ENCODE measurements around the gene LPP.
"Not testable (repeated sequence)": the region's sequence is repeated elsewhere in the genome, so short reads cannot be mapped to it uniquely, and the experiment has no call there.

The LPP gene

GRCh38 chr3:188407158-188407880 is 253.4 kb downstream of the LPP start:
- DNase-seq: no peak

GRCh38 chr3:188408831-188409230 is 254.9 kb downstream of the LPP start:
- DNase-seq: no peak

GRCh38 chr3:188411750-188412149 is 257.8 kb downstream of the LPP start:
- no peak for DNase-seq

- DNase-seq: no peak
These were observed 261.2 kb downstream of the LPP start for GRCh38 chr3:188415196-188415595.

- no peak for DNase-seq
These were observed 262.1 kb downstream of the LPP start for GRCh38 chr3:188416041-188416440.

GRCh38 chr3:188417271-188417696 is 263.3 kb downstream of the LPP start:
- no peak for DNase-seq

GRCh38 chr3:188417766-188418165 is 263.8 kb downstream of the LPP start:
- no peak for DNase-seq

- no peak for DNase-seq
These were observed 267.3 kb downstream of the LPP start for GRCh38 chr3:188421151-188421821.

- DNase-seq: no peak
These were observed 268.0 kb downstream of the LPP start for GRCh38 chr3:188421836-188422540.

DNA sequence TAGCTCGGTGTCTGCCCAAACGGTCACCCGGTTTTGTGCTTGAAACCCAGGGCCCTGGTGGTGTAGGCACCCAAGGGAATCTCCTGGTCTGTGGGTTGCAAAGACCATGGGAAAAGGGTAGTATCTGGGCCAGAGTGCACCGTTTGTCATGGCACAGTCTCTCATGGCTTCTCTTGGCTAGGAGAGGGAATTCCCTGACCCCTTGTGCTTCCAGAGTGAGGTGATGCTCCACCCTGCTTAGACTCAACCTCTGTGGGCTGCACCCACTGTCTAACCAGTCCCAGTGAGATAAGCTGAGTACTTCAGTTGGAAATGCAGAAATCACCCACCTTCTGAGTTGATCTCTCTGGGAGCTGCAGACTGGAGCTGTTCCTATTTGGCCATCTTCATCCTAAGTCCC is 274.0 kb downstream of the LPP start:
- DNase-seq: not testable (repeated sequence)

- DNase-seq: no peak
These were observed 277.1 kb downstream of the LPP start for GRCh38 chr3:188431040-188431439.

DNA sequence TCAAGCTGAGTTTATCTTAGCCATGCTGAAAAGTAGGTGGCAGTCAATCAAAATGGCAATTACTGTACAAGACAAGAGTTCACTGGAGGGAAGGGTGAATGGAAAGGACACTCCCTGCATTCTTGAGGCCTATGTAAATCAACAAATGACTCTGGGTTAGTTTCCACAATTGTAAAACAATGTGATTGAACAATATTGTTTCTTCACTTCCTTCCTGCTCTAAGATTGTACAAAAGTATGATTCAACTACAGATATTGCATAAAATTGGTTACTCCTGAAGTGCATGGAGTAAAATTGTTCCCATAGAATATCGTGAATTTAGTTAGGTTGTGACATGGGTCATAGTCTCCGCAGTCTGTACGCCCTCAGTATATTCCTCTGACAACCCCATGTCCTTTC is 277.6 kb downstream of the LPP start:
- no peak for DNase-seq

- DNase-seq: no peak
These were observed 279.0 kb downstream of the LPP start for GRCh38 chr3:188432802-188433520.

DNA sequence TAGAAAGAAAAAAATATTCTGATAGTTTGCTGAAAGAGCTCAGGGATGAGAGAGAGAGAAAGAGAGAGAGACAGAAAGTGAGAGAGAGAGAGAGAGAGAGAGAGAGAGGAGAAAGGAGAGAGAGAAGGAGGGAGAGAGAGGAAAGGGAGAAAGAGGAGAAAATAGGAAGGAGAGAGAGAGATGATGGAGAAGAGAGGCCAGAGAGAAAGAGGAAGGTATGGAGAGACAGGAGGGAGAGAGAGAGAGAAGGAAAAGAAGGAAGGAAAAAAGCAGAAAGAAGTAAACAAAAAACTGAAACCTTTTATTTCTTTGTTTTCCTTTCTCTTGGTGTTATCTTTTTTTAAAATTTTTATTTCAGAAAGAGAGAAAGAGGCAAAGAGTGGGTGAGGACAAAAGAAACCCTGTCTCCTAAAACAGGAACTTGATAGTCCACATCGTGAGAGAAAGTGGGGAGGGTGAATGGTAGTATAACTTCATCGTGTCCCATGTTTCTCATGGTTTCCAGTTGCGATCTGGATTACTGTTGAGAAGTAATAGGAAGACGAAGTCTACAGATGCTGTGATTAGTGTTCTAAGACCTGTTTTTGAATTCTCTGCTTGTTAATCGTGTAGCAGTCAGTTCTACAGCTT is 279.7 kb downstream of the LPP start:
- DNase-seq: no peak

DNA sequence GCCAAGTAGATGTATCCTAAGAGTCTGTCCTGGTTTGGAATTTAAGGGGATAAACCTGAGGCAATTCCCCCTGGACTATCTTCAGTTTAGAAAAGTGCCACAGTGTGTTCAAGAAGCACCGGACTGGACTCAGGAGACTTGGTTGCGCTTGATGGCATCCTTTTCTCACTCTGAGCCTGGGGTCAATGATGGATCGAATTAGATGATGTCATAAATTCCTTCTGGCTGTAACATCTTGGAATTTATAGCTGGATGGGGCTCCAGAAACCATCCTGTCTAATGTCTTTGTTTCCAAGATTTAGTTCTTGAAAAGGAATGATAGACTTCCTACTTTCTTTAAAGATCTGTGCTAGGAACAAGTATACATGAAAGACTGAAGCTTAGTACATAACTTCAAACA is 280.6 kb downstream of the LPP start:
- no peak for DNase-seq

DNA sequence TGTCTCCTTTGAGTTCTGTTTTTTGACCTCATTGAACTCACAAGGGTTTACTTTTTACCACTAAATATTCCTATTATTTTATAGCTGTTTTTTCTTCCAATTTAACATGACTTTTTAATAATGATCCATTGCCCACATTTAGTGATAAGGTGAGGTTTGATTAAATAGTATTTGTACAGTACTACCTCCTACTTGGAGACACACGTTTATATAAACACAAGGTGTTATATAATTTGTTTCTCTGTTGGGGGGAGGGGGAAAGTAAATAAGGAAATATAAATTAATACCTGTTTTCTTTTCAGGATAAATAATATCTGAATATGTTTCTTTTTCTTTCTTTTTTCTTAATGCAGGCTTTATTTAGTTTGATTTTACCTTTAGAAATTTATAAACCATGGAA is 281.3 kb downstream of the LPP start:
- DNase-seq: no peak

DNA sequence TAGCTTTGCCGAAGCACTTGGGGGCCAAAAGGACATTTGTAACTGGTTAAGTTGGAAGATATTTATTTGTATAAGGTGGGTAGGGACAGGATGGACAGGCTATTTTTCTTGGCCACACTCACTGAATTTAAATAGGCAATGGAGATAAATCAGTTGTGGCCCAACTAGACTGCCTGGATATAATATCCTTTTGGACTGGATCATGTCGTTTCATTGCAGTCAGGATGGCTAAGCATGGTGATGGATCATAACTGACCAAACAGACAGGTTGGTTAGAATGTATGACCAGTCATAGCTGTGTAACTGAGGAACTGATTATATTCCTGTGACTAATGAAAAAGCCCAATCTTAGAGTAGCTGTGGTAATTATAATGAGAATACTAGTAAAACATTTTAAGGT is 284.0 kb downstream of the LPP start:
- DNase-seq: no peak

- no peak for DNase-seq
These were observed 285.1 kb downstream of the LPP start for GRCh38 chr3:188439080-188439479.

- DNase-seq: no peak
These were observed 286.5 kb downstream of the LPP start for GRCh38 chr3:188440340-188440972.

GRCh38 chr3:188442430-188442829 is 288.5 kb downstream of the LPP start:
- no peak for DNase-seq

DNA sequence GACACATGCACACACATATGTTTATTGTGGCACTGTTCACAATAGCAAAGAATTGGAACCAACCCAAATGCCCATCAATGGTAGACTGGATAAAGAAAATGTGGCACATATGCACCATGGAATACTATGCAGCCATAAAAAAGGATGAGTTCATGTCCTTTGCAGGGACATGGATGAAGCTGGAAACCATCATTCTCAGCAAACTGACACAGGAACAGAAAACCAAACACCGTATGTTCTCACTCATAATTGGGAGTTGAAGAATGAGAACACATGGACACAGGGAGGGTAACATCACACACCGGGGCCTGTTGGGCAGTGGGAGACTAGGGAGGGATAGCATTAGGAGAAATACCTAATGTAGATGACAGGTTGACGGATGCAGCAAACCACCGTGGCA is 291.2 kb downstream of the LPP start:
- not testable (repeated sequence) for DNase-seq

- no peak for DNase-seq
These were observed 292.1 kb downstream of the LPP start for GRCh38 chr3:188446014-188446413.
